GM12865 (cell line): ENCODE results near the gene GNB1.

Source experiments
- DNase-seq: peaks from one replicate; pipeline ENCODE4 v3.0.0; 2010; ENCODE audit warnings: low read depth
- H3K4me3 ChIP-seq: 2 replicates; pipeline ENCODE4 v1.5.1; 2011; ENCODE audit warnings: mild to moderate bottlenecking, low read depth, low read length, control low read depth
- TF ChIP-seq, protein P1 (sequence below): IDR thresholded peaks from 2 replicates; pipeline ENCODE4 v1.5.1; 2011; ENCODE audit warnings: low read length, control low read depth, low read depth, inconsistent platforms; ENCODE audit not compliant: insufficient read depth; ENCODE audit errors: missing control alignments

GNB1 gene

DNA sequence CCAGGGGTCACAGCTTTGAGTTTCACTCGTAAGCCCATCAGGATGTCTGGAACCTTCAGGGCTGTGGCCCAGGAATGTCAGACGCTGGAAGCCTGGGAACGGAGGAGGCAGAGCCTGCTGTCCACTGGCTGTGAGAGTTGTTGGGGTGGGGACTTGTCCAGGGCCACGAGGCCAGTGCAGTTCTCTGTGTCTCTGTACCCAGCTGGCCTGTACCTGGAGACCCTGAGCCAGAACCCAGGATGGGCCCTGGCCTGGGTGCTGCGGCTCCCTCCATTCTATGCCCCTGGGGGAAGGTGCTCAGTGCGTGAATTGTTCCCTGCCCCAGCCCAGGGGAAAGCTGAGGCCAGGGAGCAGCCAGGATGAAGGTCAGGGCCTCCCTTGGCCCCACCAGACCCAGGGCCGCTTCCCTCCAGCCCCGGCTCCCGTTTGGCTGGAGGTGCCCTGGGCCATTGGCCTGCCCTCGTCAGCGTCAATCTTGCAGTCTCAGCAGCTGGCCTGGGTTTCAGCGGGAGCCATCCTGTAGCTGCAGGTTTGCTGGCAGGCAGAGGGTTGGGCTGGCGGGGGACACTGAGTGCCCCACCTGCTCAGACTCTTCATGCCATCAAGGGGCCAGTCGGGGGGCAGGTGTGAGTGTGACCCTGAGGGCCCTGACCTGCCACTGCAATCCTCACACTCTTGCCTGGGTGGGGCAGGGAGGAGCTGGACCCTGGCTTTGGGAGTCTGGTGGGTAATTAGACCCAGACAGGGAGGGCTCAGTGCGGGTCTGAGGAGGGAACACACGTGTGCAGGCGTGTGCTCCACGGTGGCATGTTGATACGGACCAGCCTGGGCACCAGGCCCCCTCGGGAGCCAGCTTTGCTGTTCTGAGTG lies 23.4 kb upstream of the GNB1 start:
- no peak overlapping the region for H3K4me3 ChIP-seq
- no peak for DNase-seq
- TF ChIP-seq, protein P1, sequence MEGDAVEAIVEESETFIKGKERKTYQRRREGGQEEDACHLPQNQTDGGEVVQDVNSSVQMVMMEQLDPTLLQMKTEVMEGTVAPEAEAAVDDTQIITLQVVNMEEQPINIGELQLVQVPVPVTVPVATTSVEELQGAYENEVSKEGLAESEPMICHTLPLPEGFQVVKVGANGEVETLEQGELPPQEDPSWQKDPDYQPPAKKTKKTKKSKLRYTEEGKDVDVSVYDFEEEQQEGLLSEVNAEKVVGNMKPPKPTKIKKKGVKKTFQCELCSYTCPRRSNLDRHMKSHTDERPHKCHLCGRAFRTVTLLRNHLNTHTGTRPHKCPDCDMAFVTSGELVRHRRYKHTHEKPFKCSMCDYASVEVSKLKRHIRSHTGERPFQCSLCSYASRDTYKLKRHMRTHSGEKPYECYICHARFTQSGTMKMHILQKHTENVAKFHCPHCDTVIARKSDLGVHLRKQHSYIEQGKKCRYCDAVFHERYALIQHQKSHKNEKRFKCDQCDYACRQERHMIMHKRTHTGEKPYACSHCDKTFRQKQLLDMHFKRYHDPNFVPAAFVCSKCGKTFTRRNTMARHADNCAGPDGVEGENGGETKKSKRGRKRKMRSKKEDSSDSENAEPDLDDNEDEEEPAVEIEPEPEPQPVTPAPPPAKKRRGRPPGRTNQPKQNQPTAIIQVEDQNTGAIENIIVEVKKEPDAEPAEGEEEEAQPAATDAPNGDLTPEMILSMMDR = no peak

DNA sequence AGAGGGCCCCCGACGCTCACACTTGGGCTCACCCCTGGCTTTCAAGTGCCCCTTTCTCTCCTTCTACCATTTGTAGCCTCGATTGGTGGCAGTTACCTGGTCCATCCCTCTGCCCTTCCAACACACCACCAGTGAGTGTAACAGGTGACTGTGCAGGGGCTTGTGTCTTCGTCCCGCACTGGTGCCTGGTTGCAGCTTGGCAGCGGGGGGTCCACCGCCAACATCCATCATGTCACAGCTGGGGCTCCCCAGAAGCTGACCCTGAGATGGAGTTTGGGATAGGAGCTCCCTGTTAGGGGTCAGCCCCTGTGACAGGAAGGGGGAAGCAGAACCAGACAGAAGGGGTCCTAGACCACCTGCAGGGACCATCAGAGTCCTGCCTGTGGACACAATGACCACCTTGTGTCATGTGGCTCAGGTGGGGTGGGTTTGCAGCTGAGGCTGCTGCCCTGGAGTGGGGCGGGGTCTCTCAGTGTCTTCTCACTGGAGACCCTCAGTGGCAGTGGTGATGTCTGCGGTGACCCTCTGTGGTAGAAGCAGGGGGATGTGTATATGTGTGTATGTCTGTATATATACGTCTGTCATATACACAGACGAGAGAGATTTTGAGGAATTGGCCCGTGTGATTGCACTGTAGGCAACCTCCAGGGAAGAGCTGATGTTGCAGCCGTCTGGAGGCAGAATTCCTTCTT lies 20.6 kb upstream of the GNB1 start:
- DNase-seq = no peak
- TF ChIP-seq, protein P1 = no peak
- no peak overlapping the region for H3K4me3 ChIP-seq

DNA sequence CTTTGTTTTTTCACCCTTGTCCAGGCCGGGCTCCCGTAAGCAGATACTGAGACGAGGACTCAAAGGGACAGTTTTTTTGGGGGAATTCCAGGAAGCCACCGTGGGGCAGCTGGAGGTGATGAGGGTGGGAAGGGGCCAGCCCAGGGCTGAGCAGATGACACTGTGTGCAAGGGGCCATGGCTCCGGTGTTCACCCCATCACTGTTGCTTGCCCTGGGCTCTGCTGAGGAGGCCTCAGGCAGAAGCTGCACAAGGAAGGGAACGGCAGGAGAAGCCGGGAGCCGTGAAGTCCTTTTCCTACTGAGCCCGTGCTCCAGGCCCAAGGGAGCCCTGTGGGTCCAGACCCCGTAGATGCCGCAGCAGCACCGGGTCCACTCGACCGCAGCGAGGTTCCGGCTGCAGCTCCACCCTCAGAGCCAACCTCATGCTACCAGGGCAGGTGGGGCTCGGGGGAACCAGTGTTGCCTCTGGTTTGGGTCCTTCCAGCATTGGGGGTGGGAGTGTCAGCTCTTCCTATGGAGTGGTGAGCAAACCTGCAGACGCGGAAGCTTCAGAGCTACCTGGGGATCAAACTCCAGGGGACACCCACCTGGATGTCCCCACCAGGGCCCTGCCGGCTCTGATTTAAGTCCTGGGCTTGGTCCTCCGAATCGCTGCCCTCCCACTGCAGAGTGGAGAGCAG lies 19.9 kb upstream of the GNB1 start:
- no peak for DNase-seq
- no peak overlapping the region for H3K4me3 ChIP-seq
- TF ChIP-seq, protein P1 = no peak

DNA sequence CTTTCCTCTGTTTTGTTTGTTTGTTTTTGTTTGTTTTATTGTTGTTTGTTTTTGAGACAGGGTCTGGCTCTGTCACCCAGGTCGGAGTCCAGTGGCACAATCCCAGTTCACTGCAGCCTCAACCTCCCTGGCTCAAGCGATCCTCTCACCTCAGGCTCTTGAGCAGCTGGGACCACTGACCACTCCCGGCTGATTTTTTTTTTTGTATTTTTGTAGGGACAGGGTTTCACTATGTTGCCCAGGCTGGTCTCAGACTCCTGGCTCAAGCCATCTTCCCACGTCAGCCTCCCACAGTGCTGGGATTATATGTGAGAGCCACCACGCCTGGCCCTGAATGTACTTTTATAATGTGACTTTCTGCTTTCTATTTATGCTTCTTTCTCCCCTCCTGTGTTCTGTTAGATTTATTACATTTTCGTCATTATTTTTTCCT lies 19.2 kb upstream of the GNB1 start:
- TF ChIP-seq, protein P1 = no peak
- DNase-seq = no peak
- peak overlapping the region; percentile 50; the same call in 1 of the 2 replicates for H3K4me3 ChIP-seq

DNA sequence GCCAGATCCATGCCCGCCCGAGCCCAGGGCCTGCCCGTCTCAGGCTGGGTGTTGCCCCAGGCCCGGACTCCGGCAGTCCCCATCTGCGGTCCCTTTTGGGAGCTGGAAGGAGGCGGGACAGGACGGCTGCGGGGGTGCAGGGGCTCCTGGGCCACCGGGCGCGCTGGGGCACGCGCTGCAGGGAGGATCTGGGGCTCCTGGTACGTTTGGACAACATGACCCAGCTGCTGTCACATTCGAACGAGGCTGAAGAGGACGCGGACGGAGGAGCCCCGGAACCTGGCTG lies 17.6 kb upstream of the GNB1 start:
- peak; percentile 56 for DNase-seq
- TF ChIP-seq, protein P1 = no peak
- H3K4me3 ChIP-seq = peak overlapping the region; percentile 52

DNA sequence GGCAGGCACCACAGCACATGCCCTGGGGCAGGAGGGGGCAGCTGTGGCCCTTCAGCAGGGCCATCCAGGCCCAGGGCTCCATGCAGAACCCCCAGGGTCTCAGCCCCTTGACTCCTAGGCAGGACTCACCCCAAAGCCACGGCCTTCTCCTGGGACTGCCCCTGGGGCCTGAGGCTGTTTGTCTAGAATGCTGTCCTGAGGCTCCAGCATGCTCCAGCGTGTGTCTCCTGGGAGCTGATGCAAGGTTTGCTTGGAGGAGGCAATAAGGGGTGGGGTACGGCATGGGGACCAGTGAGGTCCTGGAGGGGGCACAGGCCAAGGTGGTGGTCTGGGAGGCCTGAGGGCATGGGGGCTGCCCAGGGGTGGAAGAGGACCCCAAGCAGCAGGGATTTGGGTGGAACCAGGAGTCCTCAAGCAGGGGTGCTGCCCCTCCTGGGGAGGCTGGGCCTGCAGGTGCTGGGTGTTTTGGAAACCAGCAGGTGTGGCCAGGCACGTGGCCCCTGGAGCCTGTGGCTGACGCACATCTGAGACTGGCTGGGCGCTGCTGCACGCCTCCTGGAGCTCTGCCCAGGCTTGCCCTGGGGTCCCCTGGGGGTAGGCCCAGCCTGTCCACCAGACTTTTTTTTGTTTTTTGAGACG lies 16.3 kb upstream of the GNB1 start:
- no peak overlapping the region for H3K4me3 ChIP-seq
- DNase-seq = peak; percentile 79
- TF ChIP-seq, protein P1 = no peak
